Breast epithelium (tissue), 3 donors: Measurements from ENCODE around the gene NAT9.

ENCODE experiments used
- POLR2A ChIP-seq: fragments of 450-650 bp; IDR thresholded peaks from one replicate; pipeline ENCODE4 v1.6.1; 2016; ENCODE audit warnings: antibody characterized with exemption, mild to moderate bottlenecking, moderate library complexity
- POLR2AphosphoS5 ChIP-seq, 3 donors: sonication (generic); formaldehyde crosslinking; IDR thresholded peaks; one replicate each; pipeline ENCODE4 v1.6.1; 2017; ENCODE audit warnings: antibody characterized with exemption in 3 of 3
- TF ChIP-seq, protein P1 (sequence below), 3 donors: fragments of 450-650 bp; IDR thresholded peaks; one replicate each; pipeline ENCODE4 v1.5.1; 2016 to 2017; ENCODE audit warnings: antibody characterized with exemption in 3 of 3, mild to moderate bottlenecking in 3 of 3, moderate library complexity in 3 of 3

DNA sequence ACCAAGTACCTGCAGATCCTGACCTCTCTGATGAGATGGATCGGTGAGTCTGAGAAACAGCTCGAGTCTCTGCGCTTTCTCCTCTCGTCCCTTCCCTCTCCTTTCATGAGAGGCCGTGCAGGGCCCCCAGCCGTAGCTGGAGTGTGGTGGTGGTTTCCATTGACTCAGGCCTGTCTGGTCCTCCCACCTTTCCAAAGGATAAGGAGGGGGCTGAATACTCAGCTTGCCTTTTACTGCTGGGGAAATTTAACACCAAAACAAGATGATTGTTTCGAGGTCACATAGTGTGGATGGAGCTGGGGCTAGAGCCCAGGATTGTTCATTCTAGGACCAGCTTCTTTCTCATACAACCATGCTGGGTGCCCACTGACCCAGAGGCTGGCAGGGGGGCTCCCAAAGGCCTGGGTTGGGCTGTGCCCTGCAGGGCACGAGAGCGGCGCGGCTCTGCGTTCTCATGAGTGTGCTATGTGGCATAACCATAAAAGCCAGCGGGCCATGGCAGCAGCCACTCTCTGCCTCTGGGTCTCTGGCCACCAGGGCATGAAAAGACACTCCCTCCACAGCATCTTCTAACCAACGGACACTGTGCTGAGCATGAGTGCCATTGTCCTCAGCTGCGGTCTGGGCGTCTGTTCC lies 43.8 kb upstream of the NAT9 start:
- TF ChIP-seq, protein P1, sequence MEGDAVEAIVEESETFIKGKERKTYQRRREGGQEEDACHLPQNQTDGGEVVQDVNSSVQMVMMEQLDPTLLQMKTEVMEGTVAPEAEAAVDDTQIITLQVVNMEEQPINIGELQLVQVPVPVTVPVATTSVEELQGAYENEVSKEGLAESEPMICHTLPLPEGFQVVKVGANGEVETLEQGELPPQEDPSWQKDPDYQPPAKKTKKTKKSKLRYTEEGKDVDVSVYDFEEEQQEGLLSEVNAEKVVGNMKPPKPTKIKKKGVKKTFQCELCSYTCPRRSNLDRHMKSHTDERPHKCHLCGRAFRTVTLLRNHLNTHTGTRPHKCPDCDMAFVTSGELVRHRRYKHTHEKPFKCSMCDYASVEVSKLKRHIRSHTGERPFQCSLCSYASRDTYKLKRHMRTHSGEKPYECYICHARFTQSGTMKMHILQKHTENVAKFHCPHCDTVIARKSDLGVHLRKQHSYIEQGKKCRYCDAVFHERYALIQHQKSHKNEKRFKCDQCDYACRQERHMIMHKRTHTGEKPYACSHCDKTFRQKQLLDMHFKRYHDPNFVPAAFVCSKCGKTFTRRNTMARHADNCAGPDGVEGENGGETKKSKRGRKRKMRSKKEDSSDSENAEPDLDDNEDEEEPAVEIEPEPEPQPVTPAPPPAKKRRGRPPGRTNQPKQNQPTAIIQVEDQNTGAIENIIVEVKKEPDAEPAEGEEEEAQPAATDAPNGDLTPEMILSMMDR (IDR thresholded peaks at IDR 0.05), result no peak
- TF ChIP-seq POLR2AphosphoS5 (IDR thresholded peaks at IDR 0.05) (no peak), POLR2A (no peak)
